Astrocyte (in vitro differentiated cells and primary cell): ENCODE measurements around the gene KIF21B. TPM values are rescaled to one million over a fixed set of nuclear protein-coding genes. Genes with fewer than 3 reads are reported as not detected.

Source experiments
- DNase-seq: peaks from one replicate; pipeline ENCODE4 v3.0.0-alpha.2; 2010; ENCODE audit warnings: low read depth
- FAIRE-seq: peaks from 2 replicates; lab custom pipeline; 2011; peaks lifted over from hg19 to GRCh38; lab: Jason Lieb, UNC
- H2AFZ ChIP-seq: 2 replicates; pipeline ENCODE4 v1.6.0; 2012; ENCODE audit warnings: low read depth, low read length, inconsistent platforms
- H3K27ac ChIP-seq: 2 replicates; pipeline ENCODE4 v1.5.1; 2011; ENCODE audit warnings: low read depth, low read length, inconsistent platforms
- H3K27me3 ChIP-seq: 2 replicates; pipeline ENCODE4 v1.6.0; 2011; ENCODE audit warnings: low read length, inconsistent platforms; ENCODE audit not compliant: insufficient read depth
- H3K36me3 ChIP-seq: 2 replicates; pipeline ENCODE4 v1.5.1; 2011; ENCODE audit warnings: low read length, inconsistent platforms; ENCODE audit not compliant: insufficient read depth
- H3K4me1 ChIP-seq: 2 replicates; pipeline ENCODE4 v1.5.1; 2011; ENCODE audit warnings: low read length, inconsistent platforms; ENCODE audit not compliant: insufficient read depth
- H3K4me2 ChIP-seq: 2 replicates; pipeline ENCODE4 v1.6.0; 2012; ENCODE audit warnings: low read length, inconsistent platforms
- H3K4me3 ChIP-seq: 2 replicates; pipeline ENCODE4 v1.5.1; 2011; ENCODE audit warnings: low read depth, mild to moderate bottlenecking, low read length, inconsistent platforms; ENCODE audit not compliant: insufficient read depth
- H3K79me2 ChIP-seq: 2 replicates; pipeline ENCODE4 v1.6.0; 2012; ENCODE audit warnings: mild to moderate bottlenecking, low read length, inconsistent platforms; ENCODE audit not compliant: insufficient read depth
- H3K9ac ChIP-seq: 2 replicates; pipeline ENCODE4 v1.6.0; 2012; ENCODE audit warnings: mild to moderate bottlenecking, low read length, inconsistent platforms
- H3K9me3 ChIP-seq: 2 replicates; pipeline ENCODE4 v1.5.1; 2012; ENCODE audit warnings: low read depth, mild to moderate bottlenecking, low read length, inconsistent platforms; ENCODE audit not compliant: insufficient read depth
- H4K20me1 ChIP-seq: 2 replicates; pipeline ENCODE4 v1.6.0; 2012; ENCODE audit warnings: low read length, inconsistent platforms; ENCODE audit not compliant: insufficient read depth
- H3K27ac Mint-ChIP-seq: one replicate; pipeline ENCODE4 v1.8.0; 2021; ENCODE audit warnings: mild to moderate bottlenecking, mixed read lengths; ENCODE audit not compliant: unreplicated experiment
- H3K27me3 Mint-ChIP-seq: one replicate; pipeline ENCODE4 v1.8.0; 2021; ENCODE audit warnings: low read depth, mixed read lengths; ENCODE audit not compliant: unreplicated experiment
- H3K36me3 Mint-ChIP-seq: one replicate; pipeline ENCODE4 v1.8.0; 2021; ENCODE audit warnings: low read depth, mixed read lengths; ENCODE audit not compliant: unreplicated experiment
- H3K4me1 Mint-ChIP-seq: one replicate; pipeline ENCODE4 v1.8.0; 2021; ENCODE audit warnings: low read depth, mixed read lengths; ENCODE audit not compliant: unreplicated experiment
- H3K4me3 Mint-ChIP-seq: one replicate; pipeline ENCODE4 v1.8.0; 2021; ENCODE audit warnings: mild to moderate bottlenecking, moderate library complexity, mixed read lengths; ENCODE audit not compliant: unreplicated experiment
- H3K9me3 Mint-ChIP-seq: one replicate; pipeline ENCODE4 v1.8.0; 2021; ENCODE audit warnings: mild to moderate bottlenecking, mixed read lengths; ENCODE audit not compliant: unreplicated experiment
- EZH2 ChIP-seq: IDR thresholded peaks from 2 replicates; pipeline ENCODE4 v1.6.1; 2012; ENCODE audit warnings: mild to moderate bottlenecking, low read length, inconsistent platforms; ENCODE audit not compliant: insufficient read depth
- total RNA-seq: library from RNA; stranded (reverse); gene quantifications from 2 replicates; pipeline ENCODE4 v1.2.1, GENCODE V29; 2021
- TF ChIP-seq, protein P1 (sequence below): IDR thresholded peaks from 2 replicates; pipeline ENCODE4 v1.5.1; 2011; ENCODE audit warnings: low read depth, mild to moderate bottlenecking, inconsistent platforms, low read length, moderate library complexity; ENCODE audit not compliant: insufficient read depth

Gene KIF21B
- total RNA-seq, 1 donor from 2014 or later, result 4.7 TPM

DNA sequence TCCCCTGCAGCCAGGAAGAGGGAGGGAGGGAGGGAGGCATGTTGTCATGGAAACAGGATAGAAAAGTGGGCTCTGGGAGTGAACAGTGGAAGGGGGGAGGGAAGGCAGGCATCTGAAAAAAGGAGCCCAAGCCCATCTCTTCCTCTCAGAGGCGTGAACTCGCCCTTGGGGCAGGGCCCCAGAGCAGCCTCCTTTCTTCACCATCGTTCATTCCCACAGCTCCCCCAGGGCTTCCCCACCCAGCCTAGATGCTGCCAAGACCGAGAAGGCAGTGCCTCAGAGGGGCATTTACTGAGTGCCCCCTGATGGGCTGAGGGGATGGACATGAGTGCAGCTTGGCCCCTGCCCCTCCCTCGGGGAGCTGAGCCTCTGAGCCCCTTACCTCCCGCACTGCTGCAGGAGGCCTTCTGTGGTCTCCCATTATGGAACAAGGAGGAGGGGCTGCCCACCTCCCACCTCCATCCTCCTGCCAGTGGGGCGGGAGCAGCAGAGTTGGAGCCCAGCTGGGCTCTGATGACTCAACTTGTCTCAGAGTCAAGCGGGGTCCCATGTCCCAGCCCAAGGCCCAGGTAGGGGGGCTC, 39.1 kb upstream of the KIF21B start:
- Histone ChIP-seq H4K20me1 (no peaks in the 10 kb centered on the region), H2AFZ (no peak overlapping the region), H3K4me3 (no peak overlapping the region), H3K79me2 (no peaks in the 10 kb centered on the region), H3K36me3 (no peaks in the 10 kb centered on the region), H3K4me1 (no peaks in the 10 kb centered on the region), H3K9ac (no peak overlapping the region), H3K4me2 (no peak overlapping the region), H3K27me3 (peaks cover 32% of the 10 kb centered on the region), H3K9me3 (no peaks in the 10 kb centered on the region), H3K27ac (no peak overlapping the region)
- Mint-ChIP-seq H3K27ac (no peak overlapping the region), H3K27me3 (peaks cover 60% of the 10 kb centered on the region), H3K4me1 (no peaks in the 10 kb centered on the region), H3K36me3 (no peaks in the 10 kb centered on the region), H3K9me3 (no peaks in the 10 kb centered on the region), H3K4me3 (no peak overlapping the region)
- FAIRE-seq (no peak), DNase-seq (no peak)
- no peak for TF ChIP-seq EZH2
- TF ChIP-seq, protein P1, sequence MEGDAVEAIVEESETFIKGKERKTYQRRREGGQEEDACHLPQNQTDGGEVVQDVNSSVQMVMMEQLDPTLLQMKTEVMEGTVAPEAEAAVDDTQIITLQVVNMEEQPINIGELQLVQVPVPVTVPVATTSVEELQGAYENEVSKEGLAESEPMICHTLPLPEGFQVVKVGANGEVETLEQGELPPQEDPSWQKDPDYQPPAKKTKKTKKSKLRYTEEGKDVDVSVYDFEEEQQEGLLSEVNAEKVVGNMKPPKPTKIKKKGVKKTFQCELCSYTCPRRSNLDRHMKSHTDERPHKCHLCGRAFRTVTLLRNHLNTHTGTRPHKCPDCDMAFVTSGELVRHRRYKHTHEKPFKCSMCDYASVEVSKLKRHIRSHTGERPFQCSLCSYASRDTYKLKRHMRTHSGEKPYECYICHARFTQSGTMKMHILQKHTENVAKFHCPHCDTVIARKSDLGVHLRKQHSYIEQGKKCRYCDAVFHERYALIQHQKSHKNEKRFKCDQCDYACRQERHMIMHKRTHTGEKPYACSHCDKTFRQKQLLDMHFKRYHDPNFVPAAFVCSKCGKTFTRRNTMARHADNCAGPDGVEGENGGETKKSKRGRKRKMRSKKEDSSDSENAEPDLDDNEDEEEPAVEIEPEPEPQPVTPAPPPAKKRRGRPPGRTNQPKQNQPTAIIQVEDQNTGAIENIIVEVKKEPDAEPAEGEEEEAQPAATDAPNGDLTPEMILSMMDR, result no peak

DNA sequence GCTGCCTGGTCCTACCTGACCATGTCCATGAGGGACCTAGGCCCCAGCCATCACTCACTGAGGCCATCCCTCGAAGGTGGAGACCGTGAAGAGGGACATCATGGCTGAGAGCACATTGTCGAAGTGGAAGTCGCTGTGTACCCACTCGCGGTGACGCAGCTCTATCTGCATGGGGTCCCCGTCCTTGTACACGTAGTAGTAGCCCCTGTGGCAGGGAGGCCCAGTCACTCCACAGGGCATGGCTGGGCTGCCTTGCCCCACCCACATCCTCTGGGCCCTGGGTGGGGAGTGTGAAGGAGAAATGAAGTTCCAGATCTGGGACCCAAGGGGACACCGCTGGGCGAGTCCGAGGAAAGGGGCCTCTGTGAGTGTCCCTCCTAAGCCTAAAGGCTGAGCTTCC, 38.4 kb upstream of the KIF21B start:
- Histone ChIP-seq H3K4me3 (no peak overlapping the region), H2AFZ (no peak overlapping the region), H3K36me3 (no peaks in the 10 kb centered on the region), H4K20me1 (no peaks in the 10 kb centered on the region), H3K9ac (no peak overlapping the region), H3K9me3 (no peaks in the 10 kb centered on the region), H3K27ac (no peak overlapping the region), H3K4me2 (no peak overlapping the region), H3K27me3 (peaks cover 28% of the 10 kb centered on the region), H3K79me2 (no peaks in the 10 kb centered on the region), H3K4me1 (no peaks in the 10 kb centered on the region)
- Mint-ChIP-seq H3K36me3 (no peaks in the 10 kb centered on the region), H3K27me3 (peaks cover 61% of the 10 kb centered on the region), H3K4me3 (no peak overlapping the region), H3K27ac (no peak overlapping the region), H3K9me3 (no peaks in the 10 kb centered on the region), H3K4me1 (no peaks in the 10 kb centered on the region)
- no peak for FAIRE-seq
- TF ChIP-seq, protein P1, result no peak
- no peak for TF ChIP-seq EZH2
- DNase-seq, result no peak

DNA sequence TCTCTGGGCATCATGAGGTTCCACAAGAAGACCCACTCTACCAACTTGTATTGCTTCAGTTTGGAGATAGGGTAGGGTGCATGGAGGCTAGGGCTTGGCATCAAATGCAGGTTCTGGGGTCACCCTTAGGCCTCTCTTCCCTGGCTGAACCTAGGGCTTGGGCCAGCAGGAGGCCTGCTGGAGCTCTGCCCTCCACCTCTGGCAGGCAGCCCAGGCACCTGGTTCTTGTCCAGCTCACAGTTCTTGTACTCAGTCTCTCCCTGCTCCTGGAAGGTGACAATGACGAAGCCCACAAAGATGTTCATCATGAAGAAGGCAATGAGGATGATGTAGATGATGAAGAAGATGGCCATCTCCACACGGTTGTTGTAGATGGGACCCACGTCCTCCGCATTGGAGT, 37.5 kb upstream of the KIF21B start:
- Histone ChIP-seq H3K36me3 (no peaks in the 10 kb centered on the region), H3K27me3 (peaks cover 32% of the 10 kb centered on the region), H3K79me2 (no peaks in the 10 kb centered on the region), H3K9ac (no peak overlapping the region), H3K27ac (no peak overlapping the region), H3K4me2 (no peak overlapping the region), H4K20me1 (no peaks in the 10 kb centered on the region), H3K4me3 (no peak overlapping the region), H3K9me3 (no peaks in the 10 kb centered on the region), H2AFZ (no peak overlapping the region), H3K4me1 (no peaks in the 10 kb centered on the region)
- no peaks in the 10 kb centered on the region for H3K36me3 Mint-ChIP-seq
- no peaks in the 10 kb centered on the region for H3K4me1 Mint-ChIP-seq
- peaks cover 63% of the 10 kb centered on the region for H3K27me3 Mint-ChIP-seq
- H3K9me3 Mint-ChIP-seq, result no peaks in the 10 kb centered on the region
- H3K27ac Mint-ChIP-seq, result no peak overlapping the region
- no peak overlapping the region for H3K4me3 Mint-ChIP-seq
- DNase-seq, result no peak
- FAIRE-seq, result no peak
- no peak for TF ChIP-seq EZH2
- TF ChIP-seq, protein P1, result no peak
